Hepatocyte (in vitro differentiated cells): ENCODE measurements around the gene KRTAP1-3.

Experiments used
- EZH2 ChIP-seq: fragments of 200-600 bp; sonication (generic); IDR thresholded peaks from 2 replicates; pipeline ENCODE4 v1.6.1; 2016; ENCODE audit warnings: antibody characterized with exemption, mild to moderate bottlenecking, borderline replicate concordance
- TF ChIP-seq, protein P1 (sequence below): fragments of 200-600 bp; sonication (generic); IDR thresholded peaks from 2 replicates; pipeline ENCODE4 v1.5.1; 2016; ENCODE audit warnings: antibody characterized with exemption, mild to moderate bottlenecking; ENCODE audit not compliant: poor library complexity

DNA sequence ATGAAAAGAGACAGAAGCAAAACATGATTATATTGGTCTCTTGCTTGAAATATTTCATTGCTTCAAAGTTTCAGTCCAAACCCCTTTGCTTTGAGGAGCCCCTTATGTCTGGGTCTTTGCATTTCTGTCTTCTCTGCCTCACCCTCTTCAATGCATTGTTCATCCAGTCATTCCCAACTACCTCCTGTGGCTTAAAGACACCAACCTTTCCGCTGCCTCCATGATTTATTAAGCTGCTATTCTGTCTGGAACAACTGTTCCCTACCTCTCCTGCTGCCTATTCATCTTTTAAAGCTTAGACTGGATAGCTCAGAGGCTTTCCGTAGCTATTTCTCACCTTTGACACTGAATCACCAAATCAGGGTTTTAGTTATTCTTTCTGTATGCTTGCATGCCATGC is 37.3 kb downstream of the KRTAP1-3 start:
- TF ChIP-seq, protein P1, sequence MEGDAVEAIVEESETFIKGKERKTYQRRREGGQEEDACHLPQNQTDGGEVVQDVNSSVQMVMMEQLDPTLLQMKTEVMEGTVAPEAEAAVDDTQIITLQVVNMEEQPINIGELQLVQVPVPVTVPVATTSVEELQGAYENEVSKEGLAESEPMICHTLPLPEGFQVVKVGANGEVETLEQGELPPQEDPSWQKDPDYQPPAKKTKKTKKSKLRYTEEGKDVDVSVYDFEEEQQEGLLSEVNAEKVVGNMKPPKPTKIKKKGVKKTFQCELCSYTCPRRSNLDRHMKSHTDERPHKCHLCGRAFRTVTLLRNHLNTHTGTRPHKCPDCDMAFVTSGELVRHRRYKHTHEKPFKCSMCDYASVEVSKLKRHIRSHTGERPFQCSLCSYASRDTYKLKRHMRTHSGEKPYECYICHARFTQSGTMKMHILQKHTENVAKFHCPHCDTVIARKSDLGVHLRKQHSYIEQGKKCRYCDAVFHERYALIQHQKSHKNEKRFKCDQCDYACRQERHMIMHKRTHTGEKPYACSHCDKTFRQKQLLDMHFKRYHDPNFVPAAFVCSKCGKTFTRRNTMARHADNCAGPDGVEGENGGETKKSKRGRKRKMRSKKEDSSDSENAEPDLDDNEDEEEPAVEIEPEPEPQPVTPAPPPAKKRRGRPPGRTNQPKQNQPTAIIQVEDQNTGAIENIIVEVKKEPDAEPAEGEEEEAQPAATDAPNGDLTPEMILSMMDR, result no peak
- TF ChIP-seq EZH2, result no peak
